NCI-H2196 (cell line): ENCODE results near the gene GNAO1.

Experiments used
- DNase-seq: peaks from one replicate; lab custom pipeline; 2025; ENCODE audit not compliant: unreplicated experiment; lab: John Stamatoyannopoulos, UW

The GNAO1 gene

GRCh38 chr16:56238188-56238587 is 46.9 kb downstream of the GNAO1 start:
- no peak for DNase-seq

- no peak for DNase-seq
Observed at GRCh38 chr16:56241596-56241995, 50.3 kb downstream of the GNAO1 start.

- DNase-seq, result no peak
Observed at GRCh38 chr16:56242740-56243139, 51.5 kb downstream of the GNAO1 start.

GRCh38 chr16:56244612-56245011 is 53.3 kb downstream of the GNAO1 start:
- DNase-seq, result no peak

- DNase-seq, result no peak
Observed at GRCh38 chr16:56245197-56245596, 53.9 kb downstream of the GNAO1 start.

GRCh38 chr16:56246051-56246817 is 54.9 kb downstream of the GNAO1 start:
- DNase-seq, result peak; percentile 26

- no peak for DNase-seq
Observed at GRCh38 chr16:56247018-56247417, 55.7 kb downstream of the GNAO1 start.

GRCh38 chr16:56247808-56248207 is 56.5 kb downstream of the GNAO1 start:
- no peak for DNase-seq

- DNase-seq, result no peak
Observed at GRCh38 chr16:56252835-56253234, 61.5 kb downstream of the GNAO1 start.

- no peak for DNase-seq
Observed at GRCh38 chr16:56255904-56256303, 64.6 kb downstream of the GNAO1 start.

- DNase-seq, result no peak
Observed at GRCh38 chr16:56257239-56257638, 66.0 kb downstream of the GNAO1 start.

GRCh38 chr16:56257666-56258342 is 66.5 kb downstream of the GNAO1 start:
- no peak for DNase-seq

- no peak for DNase-seq
Observed at GRCh38 chr16:56258508-56259424, 67.5 kb downstream of the GNAO1 start.

- DNase-seq, result no peak
Observed at GRCh38 chr16:56259425-56259779, 68.1 kb downstream of the GNAO1 start.

GRCh38 chr16:56260378-56261160 is 69.3 kb downstream of the GNAO1 start:
- no peak for DNase-seq

- DNase-seq, result no peak
Observed at GRCh38 chr16:56261656-56262055, 70.4 kb downstream of the GNAO1 start.

GRCh38 chr16:56262148-56262547 is 70.9 kb downstream of the GNAO1 start:
- no peak for DNase-seq

- DNase-seq, result no peak
Observed at GRCh38 chr16:56262551-56263245, 71.4 kb downstream of the GNAO1 start.

- no peak for DNase-seq
Observed at GRCh38 chr16:56263711-56264608, 72.7 kb downstream of the GNAO1 start.
